HG03280 (cell line): ENCODE data around the gene CYP19A1.

Source experiments
- ATAC-seq: cut with Tn5 transposase; IDR thresholded peaks from one replicate; pipeline ENCODE4 v1.9.1; 2021; ENCODE audit warnings: mild to moderate bottlenecking, moderate library complexity; ENCODE audit not compliant: unreplicated experiment

The CYP19A1 gene

GRCh38 chr15:51328926-51329325, 9.5 kb downstream of the CYP19A1 start:
- ATAC-seq = no peak

GRCh38 chr15:51327081-51327480, 11.3 kb downstream of the CYP19A1 start:
- no peak for ATAC-seq

- no peak for ATAC-seq
Observed at GRCh38 chr15:51325167-51325566, 13.2 kb downstream of the CYP19A1 start.

GRCh38 chr15:51323749-51324148, 14.6 kb downstream of the CYP19A1 start:
- ATAC-seq = no peak

GRCh38 chr15:51322621-51323296, 15.6 kb downstream of the CYP19A1 start:
- no peak for ATAC-seq

- no peak for ATAC-seq
Observed at GRCh38 chr15:51321316-51321715, 17.1 kb downstream of the CYP19A1 start.

GRCh38 chr15:51320843-51321242, 17.6 kb downstream of the CYP19A1 start:
- no peak for ATAC-seq

GRCh38 chr15:51319539-51319938, 18.9 kb downstream of the CYP19A1 start:
- no peak for ATAC-seq

GRCh38 chr15:51318382-51319150, 19.8 kb downstream of the CYP19A1 start:
- ATAC-seq = no peak

GRCh38 chr15:51316636-51317035, 21.8 kb downstream of the CYP19A1 start:
- ATAC-seq = no peak

GRCh38 chr15:51315726-51316125, 22.7 kb downstream of the CYP19A1 start:
- ATAC-seq = no peak

- no peak for ATAC-seq
Observed at GRCh38 chr15:51314391-51315337, 23.7 kb downstream of the CYP19A1 start.

- no peak for ATAC-seq
Observed at GRCh38 chr15:51313644-51314280, 24.6 kb downstream of the CYP19A1 start.

GRCh38 chr15:51313074-51313393, 25.4 kb downstream of the CYP19A1 start:
- ATAC-seq = no peak

- no peak for ATAC-seq
Observed at GRCh38 chr15:51312166-51313073, 26.0 kb downstream of the CYP19A1 start.

- no peak for ATAC-seq
Observed at GRCh38 chr15:51311510-51311909, 26.9 kb downstream of the CYP19A1 start.

- no peak for ATAC-seq
Observed at GRCh38 chr15:51310064-51310463, 28.3 kb downstream of the CYP19A1 start.

- no peak for ATAC-seq
Observed at GRCh38 chr15:51307811-51308210, 30.6 kb downstream of the CYP19A1 start.

- ATAC-seq = no peak
Observed at GRCh38 chr15:51307325-51307724, 31.1 kb downstream of the CYP19A1 start.

- ATAC-seq = no peak
Observed at GRCh38 chr15:51303462-51303980, 34.9 kb downstream of the CYP19A1 start.
